WTC11 (cell line): ENCODE measurements around the gene STARD9. TPM values are rescaled to one million over a fixed set of nuclear protein-coding genes. Genes with fewer than 3 reads are reported as not detected.

Experiments used
- ATAC-seq: fragments of 200-7000 bp; cut with Tn5 transposase; 2 replicates; pipeline ENCODE4 v1.10.0; 2021; ENCODE audit warnings: mild to moderate bottlenecking, moderate library complexity
- CTCF ChIA-PET: fragments of 300-600 bp; sonication (Branson Sonifier 250); formaldehyde crosslinking; loops from one replicate; lab custom pipeline; 2021; ENCODE audit warnings: antibody characterized with exemption; lab: Charles Lee
- POLR2A ChIA-PET: fragments of 350-600 bp; sonication (Branson Sonifier 250); formaldehyde crosslinking; loops from one replicate; lab custom pipeline; 2021; ENCODE audit warnings: antibody characterized with exemption; lab: Charles Lee
- DNase-seq: peaks from one replicate; pipeline ENCODE4 v3.0.0; 2021; ENCODE audit warnings: low spot score
- H3K27ac Mint-ChIP-seq: 2 replicates; pipeline ENCODE4 v1.8.0; 2021; ENCODE audit warnings: mixed read lengths
- H3K27me3 Mint-ChIP-seq: 2 replicates; pipeline ENCODE4 v1.8.0; 2021; ENCODE audit warnings: low read depth, mild to moderate bottlenecking, moderate library complexity, mixed read lengths
- H3K36me3 Mint-ChIP-seq: 2 replicates; pipeline ENCODE4 v1.8.0; 2021; ENCODE audit warnings: mixed read lengths
- H3K4me1 Mint-ChIP-seq: 2 replicates; pipeline ENCODE4 v1.8.0; 2022; ENCODE audit warnings: mixed read lengths
- H3K4me3 Mint-ChIP-seq: 2 replicates; pipeline ENCODE4 v1.8.0; 2021; ENCODE audit warnings: mild to moderate bottlenecking, moderate library complexity, mixed read lengths
- H3K9me3 Mint-ChIP-seq: 2 replicates; pipeline ENCODE4 v1.8.0; 2021; ENCODE audit warnings: mixed read lengths
- AFF4 ChIP-seq: sonication (generic); formaldehyde crosslinking; IDR thresholded peaks from 2 replicates; pipeline ENCODE4 v1.8.1; 2023; ENCODE audit warnings: mild to moderate bottlenecking, missing genetic modification reagents, borderline replicate concordance
- AR ChIP-seq: fragments of 250-450 bp; sonication (Bioruptor Pico); IDR thresholded peaks from 2 replicates; pipeline ENCODE4 v1.9.0; 2021; ENCODE audit warnings: mild to moderate bottlenecking
- E2F5 ChIP-seq: sonication (generic); formaldehyde crosslinking; IDR thresholded peaks from 2 replicates; pipeline ENCODE4 v1.8.1; 2022; ENCODE audit warnings: mild to moderate bottlenecking, moderate library complexity, missing genetic modification reagents
- ETV6 ChIP-seq: sonication (generic); formaldehyde crosslinking; IDR thresholded peaks from 2 replicates; pipeline ENCODE4 v1.8.1; 2022; ENCODE audit warnings: mild to moderate bottlenecking, missing genetic modification reagents
- GRHL2 ChIP-seq: fragments of 250-450 bp; sonication (Bioruptor Pico); IDR thresholded peaks from 2 replicates; pipeline ENCODE4 v1.8.0; 2022; ENCODE audit warnings: mild to moderate bottlenecking, moderate library complexity; ENCODE audit not compliant: insufficient replicate concordance, severe bottlenecking
- JAZF1 ChIP-seq: fragments of 250-450 bp; sonication (Bioruptor Pico); IDR thresholded peaks from 2 replicates; pipeline ENCODE4 v1.9.0; 2021; ENCODE audit warnings: moderate library complexity, mild to moderate bottlenecking, inconsistent platforms
- JUN ChIP-seq: sonication (generic); formaldehyde crosslinking; IDR thresholded peaks from 2 replicates; pipeline ENCODE4 v1.8.0; 2023; ENCODE audit warnings: mild to moderate bottlenecking, missing genetic modification reagents
- NFE2L1 ChIP-seq: sonication (generic); formaldehyde crosslinking; IDR thresholded peaks from 2 replicates; pipeline ENCODE4 v1.8.1; 2023; ENCODE audit warnings: missing genetic modification reagents
- NR1H2 ChIP-seq: sonication (generic); formaldehyde crosslinking; IDR thresholded peaks from 2 replicates; pipeline ENCODE4 v1.9.0; 2021; ENCODE audit warnings: mild to moderate bottlenecking, moderate library complexity, missing genetic modification reagents
- NR3C1 ChIP-seq: sonication (generic); formaldehyde crosslinking; conservative IDR thresholded peaks from 2 replicates; pipeline ENCODE4 v1.8.1; 2023; ENCODE audit warnings: low read depth, mild to moderate bottlenecking, missing genetic modification reagents
- OVOL2 ChIP-seq: fragments of 250-450 bp; sonication (Bioruptor Pico); IDR thresholded peaks from 2 replicates; pipeline ENCODE4 v1.9.0; 2021; ENCODE audit warnings: mild to moderate bottlenecking, borderline replicate concordance
- RORB ChIP-seq: fragments of 250-450 bp; sonication (Bioruptor Pico); IDR thresholded peaks from 2 replicates; pipeline ENCODE4 v1.9.0; 2021; ENCODE audit warnings: mild to moderate bottlenecking
- SP1 ChIP-seq: sonication (generic); formaldehyde crosslinking; conservative IDR thresholded peaks from 2 replicates; pipeline ENCODE4 v1.8.1; 2022; ENCODE audit warnings: missing genetic modification reagents
- ZBTB21 ChIP-seq: sonication (generic); formaldehyde crosslinking; IDR thresholded peaks from 2 replicates; pipeline ENCODE4 v1.8.1; 2023; ENCODE audit warnings: mild to moderate bottlenecking, missing genetic modification reagents, borderline replicate concordance
- ZNF281 ChIP-seq: sonication (generic); formaldehyde crosslinking; IDR thresholded peaks from 2 replicates; pipeline ENCODE4 v1.8.0; 2023; ENCODE audit warnings: mild to moderate bottlenecking, missing genetic modification reagents
- ZNF396 ChIP-seq: fragments of 250-450 bp; sonication (Bioruptor Pico); IDR thresholded peaks from 2 replicates; pipeline ENCODE4 v1.8.0; 2021; ENCODE audit warnings: mild to moderate bottlenecking, moderate library complexity, borderline replicate concordance
- ZNF423 ChIP-seq: fragments of 250-450 bp; sonication (Bioruptor Pico); IDR thresholded peaks from 2 replicates; pipeline ENCODE4 v2.1.2; 2022; ENCODE audit warnings: mild to moderate bottlenecking, moderate library complexity
- total RNA-seq: library from RNA; stranded (reverse); gene quantifications from 3 replicates; pipeline ENCODE4 v1.2.3, GENCODE V29; 2021
- TF ChIP-seq, protein P1 (sequence below): sonication (generic); formaldehyde crosslinking; IDR thresholded peaks from 2 replicates; pipeline ENCODE4 v1.8.0; 2022; ENCODE audit warnings: mild to moderate bottlenecking, missing genetic modification reagents
- TF ChIP-seq, protein P2 (sequence below): fragments of 250-450 bp; sonication (Bioruptor Pico); IDR thresholded peaks from 2 replicates; pipeline ENCODE4 v1.8.0; 2021; ENCODE audit warnings: mild to moderate bottlenecking
- TF ChIP-seq, protein P3 (sequence below): fragments of 250-450 bp; sonication (Bioruptor Pico); IDR thresholded peaks from 2 replicates; pipeline ENCODE4 v1.9.0; 2021; ENCODE audit warnings: moderate library complexity, mild to moderate bottlenecking, inconsistent platforms, borderline replicate concordance

Gene STARD9
- total RNA-seq, 1 experiment from 2014 or later: 5.7 TPM

DNA sequence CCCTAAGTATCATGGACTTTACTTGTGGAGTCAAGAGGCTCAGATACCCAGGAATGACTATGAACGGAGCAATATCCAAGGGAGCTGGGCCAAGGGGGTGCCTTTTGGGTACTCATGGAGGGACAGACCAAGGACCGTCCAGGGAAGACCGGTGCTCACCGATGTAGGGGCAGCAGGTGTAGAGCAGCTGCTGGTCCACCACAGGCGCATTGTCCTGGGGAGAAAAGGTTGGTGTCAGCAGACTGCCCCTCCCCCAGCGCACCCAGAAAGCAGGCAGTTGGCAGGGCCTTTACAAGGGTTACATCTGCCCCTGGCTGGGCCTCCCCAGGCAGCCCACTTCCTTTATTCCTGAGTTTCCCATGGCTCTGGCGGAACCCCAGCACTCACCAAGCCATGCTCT, 154.0 kb downstream of the STARD9 start:
- DNase-seq: no peak

GRCh38 chr15:42730135-42730534, 154.7 kb downstream of the STARD9 start:
- TF ChIP-seq, protein P1, sequence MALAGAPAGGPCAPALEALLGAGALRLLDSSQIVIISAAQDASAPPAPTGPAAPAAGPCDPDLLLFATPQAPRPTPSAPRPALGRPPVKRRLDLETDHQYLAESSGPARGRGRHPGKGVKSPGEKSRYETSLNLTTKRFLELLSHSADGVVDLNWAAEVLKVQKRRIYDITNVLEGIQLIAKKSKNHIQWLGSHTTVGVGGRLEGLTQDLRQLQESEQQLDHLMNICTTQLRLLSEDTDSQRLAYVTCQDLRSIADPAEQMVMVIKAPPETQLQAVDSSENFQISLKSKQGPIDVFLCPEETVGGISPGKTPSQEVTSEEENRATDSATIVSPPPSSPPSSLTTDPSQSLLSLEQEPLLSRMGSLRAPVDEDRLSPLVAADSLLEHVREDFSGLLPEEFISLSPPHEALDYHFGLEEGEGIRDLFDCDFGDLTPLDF: no peak
- TF ChIP-seq OVOL2 (no peak), ZNF423 (no peak), SP1 (CRISPR knock-in tag) (no peak), ZNF281 (CRISPR knock-in tag) (no peak), NR3C1 (CRISPR knock-in tag) (no peak), JAZF1 (CRISPR knock-in tag) (no peak), JUN (CRISPR knock-in tag) (no peak), AFF4 (no peak), GRHL2 (no peak), AR (no peak), RORB (CRISPR knock-in tag) (no peak), ZBTB21 (no peak)
- TF ChIP-seq, protein P2, sequence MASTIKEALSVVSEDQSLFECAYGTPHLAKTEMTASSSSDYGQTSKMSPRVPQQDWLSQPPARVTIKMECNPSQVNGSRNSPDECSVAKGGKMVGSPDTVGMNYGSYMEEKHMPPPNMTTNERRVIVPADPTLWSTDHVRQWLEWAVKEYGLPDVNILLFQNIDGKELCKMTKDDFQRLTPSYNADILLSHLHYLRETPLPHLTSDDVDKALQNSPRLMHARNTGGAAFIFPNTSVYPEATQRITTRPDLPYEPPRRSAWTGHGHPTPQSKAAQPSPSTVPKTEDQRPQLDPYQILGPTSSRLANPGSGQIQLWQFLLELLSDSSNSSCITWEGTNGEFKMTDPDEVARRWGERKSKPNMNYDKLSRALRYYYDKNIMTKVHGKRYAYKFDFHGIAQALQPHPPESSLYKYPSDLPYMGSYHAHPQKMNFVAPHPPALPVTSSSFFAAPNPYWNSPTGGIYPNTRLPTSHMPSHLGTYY (CRISPR knock-in tag): no peak
- TF ChIP-seq, protein P3, sequence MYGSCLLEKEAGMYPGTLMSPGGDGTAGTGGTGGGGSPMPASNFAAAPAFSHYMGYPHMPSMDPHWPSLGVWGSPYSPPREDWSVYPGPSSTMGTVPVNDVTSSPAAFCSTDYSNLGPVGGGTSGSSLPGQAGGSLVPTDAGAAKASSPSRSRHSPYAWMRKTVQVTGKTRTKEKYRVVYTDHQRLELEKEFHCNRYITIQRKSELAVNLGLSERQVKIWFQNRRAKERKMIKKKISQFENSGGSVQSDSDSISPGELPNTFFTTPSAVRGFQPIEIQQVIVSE (CRISPR knock-in tag): no peak
- peaks cover 54% of the 10 kb centered on the region for H3K36me3 Mint-ChIP-seq
- peaks cover 17% of the 10 kb centered on the region for H3K4me1 Mint-ChIP-seq
- DNase-seq: no peak
- no peaks in the 10 kb centered on the region for H3K9me3 Mint-ChIP-seq
- ChIA-PET CTCF (interaction anchor here (1.6 kb wide), 1 partner anchor 196 kb away, joined by 4 read pairs; no protein-coding TSS in a partner anchor), POLR2A (no interaction called here)
- ATAC-seq: no peak
- no peaks in the 10 kb centered on the region for H3K27me3 Mint-ChIP-seq
- H3K27ac Mint-ChIP-seq: peak overlapping the region; percentile 11; the same call in 1 of the 2 replicates
- no peak overlapping the region for H3K4me3 Mint-ChIP-seq

More for the DNA sequence above, 154.0 kb downstream of the STARD9 start:
- Mint-ChIP-seq H3K4me3 (no peak overlapping the region), H3K27ac (no peak overlapping the region), H3K9me3 (no peaks in the 10 kb centered on the region), H3K27me3 (no peaks in the 10 kb centered on the region), H3K4me1 (peaks cover 17% of the 10 kb centered on the region), H3K36me3 (peaks cover 59% of the 10 kb centered on the region)
- POLR2A ChIA-PET: no interaction called here
- TF ChIP-seq ZNF396 (no peak), NR1H2 (CRISPR knock-in tag) (no peak), E2F5 (no peak), NR3C1 (CRISPR knock-in tag) (no peak), NFE2L1 (no peak), ETV6 (CRISPR knock-in tag) (no peak)
- TF ChIP-seq, protein P3 (CRISPR knock-in tag): no peak
- no peak for ATAC-seq
- CTCF ChIA-PET: interaction anchor here (1.6 kb wide), 1 partner anchor 197 kb away, joined by 4 read pairs; no protein-coding TSS in a partner anchor
